Effector CD4-positive, alpha-beta T cell (primary cell): ENCODE measurements around the gene ACTL8.

Experiments
- DNase-seq: peaks from one replicate; pipeline ENCODE4 v3.0.0-alpha.2; 2020

The ACTL8 gene

DNA sequence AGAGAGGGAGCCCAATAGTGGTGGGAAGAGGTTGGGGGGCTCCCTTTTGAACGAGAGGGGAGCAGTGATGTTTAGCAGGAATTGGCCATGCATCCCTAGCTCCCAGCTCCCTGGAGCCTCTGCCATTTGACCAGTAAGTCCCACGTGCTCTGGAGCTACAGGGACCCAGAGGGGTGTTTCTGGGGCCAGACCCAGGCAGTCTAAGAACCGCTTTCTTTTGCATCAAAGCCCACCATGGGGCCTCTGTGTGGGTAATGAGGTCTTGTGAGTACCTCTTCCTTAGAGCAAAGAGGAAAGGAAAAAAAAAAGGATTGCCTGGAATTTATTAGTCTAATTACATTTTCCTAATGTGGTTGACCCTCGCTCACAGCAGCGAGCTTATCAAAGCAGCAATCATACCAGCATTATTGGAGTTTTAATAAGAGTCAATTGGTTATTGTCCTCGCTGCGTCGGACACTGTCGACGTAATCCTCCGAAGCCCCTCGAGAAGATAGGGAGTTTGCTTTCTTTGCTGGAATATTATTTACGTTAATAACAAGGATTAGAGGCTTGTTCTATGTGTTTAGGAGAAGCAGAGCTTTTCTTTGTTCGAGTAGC lies 17.6 kb downstream of the ACTL8 start:
- DNase-seq, result no peak

DNA sequence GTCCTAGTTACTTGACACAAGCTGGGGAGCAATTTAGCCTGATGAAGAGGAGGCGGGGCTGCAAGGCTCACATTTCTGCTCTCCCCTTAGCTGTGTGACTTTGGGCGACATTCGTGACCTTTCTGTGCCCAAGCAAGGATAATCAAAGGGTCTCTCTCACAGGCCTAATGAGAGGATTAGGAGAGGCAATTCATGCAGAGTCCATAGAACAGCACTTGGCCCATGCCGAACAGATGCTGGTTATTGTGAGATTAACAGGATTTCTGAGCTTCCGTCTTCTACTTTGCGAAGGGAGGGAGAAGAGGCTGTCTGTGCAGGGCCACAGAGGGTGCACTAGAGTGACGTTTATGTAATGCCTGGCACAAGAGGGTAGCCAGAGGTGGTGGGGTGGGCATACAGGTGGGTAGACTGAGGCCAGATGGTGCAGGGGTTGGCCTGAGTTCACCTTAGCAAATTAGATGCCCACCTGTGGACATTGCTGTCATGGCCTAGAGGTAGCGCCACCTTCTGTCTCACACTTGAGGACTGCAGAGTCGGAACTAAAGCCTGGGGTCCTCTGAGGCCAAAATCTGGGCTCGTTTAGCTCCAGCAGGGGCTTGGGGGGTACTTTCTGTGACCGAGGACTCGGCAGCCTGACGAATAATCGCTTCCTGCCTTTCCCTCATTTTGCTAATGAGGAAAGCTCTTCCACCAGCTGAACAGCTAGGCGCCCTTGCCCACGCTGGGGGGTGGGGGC lies 18.6 kb downstream of the ACTL8 start:
- DNase-seq, result no peak

DNA sequence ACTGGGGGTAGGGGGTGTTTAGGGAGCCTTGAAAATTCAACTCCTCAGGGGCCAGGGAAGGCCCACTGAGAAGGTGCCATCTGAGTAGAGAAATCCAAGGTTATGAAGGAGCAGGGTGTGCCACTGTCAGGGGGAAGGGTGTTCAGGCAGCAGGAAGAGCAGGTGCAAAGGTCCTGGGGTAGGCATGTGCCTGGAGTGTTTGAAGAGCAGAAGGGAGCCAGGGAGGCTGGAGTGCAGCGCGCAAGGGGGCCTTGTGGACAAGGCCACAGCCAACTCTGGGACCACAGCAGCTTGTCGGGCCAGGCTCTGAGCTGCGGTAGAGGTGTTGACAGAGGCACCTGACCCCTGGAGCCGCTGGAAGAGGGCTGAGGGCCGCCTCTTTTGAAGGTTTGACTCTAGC lies 19.3 kb downstream of the ACTL8 start:
- no peak for DNase-seq

DNA sequence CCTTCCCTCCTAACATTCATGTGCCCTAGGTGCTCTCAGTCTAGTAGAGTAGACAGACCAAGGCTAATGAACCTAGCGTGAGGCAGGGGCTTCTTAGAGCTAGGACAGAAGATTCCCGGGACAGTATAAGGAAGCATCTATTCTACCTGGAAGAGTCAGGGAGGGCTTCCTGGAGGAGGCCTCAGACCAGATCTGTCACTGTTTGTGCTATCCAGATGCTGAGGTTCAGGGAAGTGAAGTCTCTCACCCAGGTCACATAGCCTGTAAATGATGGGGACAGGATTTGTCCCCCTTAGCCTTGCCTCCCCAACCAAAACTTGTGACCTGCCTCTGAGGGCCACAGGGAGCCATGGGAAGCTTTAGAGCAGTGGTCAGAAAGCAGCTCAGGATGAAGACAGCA lies 20.7 kb downstream of the ACTL8 start:
- DNase-seq, result no peak

DNA sequence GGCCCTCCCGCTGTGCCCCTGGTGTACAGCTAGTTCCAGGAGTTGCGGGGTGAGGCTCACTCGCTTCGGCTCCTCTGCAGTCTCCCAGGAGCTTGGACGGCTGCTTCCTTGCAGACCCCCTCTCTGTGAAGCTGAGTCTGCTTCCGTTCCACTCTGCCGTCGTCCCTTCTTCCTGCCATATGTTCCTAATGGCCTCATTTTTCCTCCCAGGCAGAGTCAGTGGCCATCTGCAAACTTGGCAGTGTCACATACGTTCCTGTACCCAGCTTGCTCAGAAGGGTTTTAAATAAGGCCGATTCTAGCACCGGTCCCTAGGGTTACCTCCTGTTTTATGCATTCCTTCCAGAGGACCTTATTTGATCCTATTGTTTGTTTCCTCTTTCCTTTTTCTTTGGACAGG lies 21.3 kb downstream of the ACTL8 start:
- no peak for DNase-seq

DNA sequence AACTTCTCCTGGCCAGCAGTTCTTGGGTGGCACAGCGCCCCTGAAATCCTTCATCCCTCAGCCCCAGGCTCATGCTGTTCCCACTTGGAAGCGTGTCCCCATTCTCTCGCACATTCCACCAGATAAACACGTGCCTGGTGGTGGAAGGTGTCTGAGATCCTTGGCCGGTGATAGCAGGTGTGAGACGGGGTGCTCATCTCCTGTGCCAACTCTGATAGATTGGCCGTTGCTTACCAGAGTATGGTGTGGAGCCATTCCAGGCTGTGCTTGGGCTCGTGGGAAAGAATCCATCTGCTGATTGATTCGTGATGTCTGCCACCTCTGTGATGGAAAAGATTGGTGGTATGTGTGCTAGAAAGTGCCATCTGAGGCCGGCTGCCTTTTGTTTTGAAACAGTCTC lies 22.2 kb downstream of the ACTL8 start:
- DNase-seq, result no peak

DNA sequence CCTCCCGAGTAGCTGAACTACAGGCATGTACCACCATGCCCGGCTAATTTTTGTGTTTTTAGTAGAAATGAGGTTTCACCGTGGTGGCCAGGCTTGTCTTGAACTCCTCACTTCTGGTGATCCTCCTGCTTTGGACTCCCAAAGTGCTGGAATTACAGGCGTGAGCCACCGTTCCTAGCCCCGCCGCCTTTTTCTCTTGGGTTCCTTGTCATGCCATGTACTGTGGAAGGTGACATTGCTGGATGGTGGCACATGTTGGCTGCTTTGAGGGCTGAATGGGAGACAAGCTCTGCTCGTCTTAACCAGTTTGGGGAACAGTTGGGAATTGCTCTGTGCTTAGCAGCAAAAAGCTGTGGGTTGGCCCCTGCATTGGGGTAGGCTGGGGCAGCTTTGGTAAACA lies 22.7 kb downstream of the ACTL8 start:
- no peak for DNase-seq

DNA sequence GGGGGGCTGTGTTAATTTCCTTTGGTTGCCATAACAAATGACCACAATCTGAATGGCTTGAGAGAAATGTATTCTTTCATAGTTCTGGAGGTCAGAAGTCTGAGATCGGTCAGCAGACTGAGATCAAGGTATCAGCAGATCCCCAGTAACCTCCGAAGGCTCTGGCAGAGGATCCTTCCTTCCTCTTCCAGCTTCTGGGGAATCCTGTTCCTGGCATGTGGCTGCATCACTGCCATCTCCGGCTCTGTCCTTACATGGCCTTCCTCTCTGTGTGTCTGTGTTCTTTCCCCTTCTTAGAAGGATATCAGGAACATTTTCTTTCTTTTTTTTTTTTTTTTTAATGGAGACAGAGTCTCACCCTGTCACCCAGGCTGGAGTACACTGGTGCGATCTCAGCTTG lies 25.8 kb downstream of the ACTL8 start:
- DNase-seq, result no peak

DNA sequence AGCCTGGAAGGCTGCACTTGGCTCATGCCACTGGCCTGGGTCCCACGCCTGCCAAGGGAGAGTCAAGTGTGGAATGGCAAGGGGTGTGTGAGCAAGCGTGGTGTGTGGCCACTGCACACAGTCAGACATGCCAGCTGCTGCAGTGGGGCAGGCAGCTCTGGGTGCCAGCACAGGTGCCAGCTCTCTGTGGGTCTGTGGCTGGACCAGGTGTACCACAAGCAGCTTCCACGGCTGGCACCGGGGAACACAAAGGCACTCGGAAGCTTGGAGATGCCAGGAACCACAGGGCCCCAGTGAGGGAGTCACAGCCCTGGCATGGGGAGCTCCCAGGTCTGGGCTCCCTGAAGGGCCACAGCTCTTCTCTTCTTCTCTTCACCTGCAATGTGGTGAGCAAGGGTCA lies 34.8 kb downstream of the ACTL8 start:
- no peak for DNase-seq

DNA sequence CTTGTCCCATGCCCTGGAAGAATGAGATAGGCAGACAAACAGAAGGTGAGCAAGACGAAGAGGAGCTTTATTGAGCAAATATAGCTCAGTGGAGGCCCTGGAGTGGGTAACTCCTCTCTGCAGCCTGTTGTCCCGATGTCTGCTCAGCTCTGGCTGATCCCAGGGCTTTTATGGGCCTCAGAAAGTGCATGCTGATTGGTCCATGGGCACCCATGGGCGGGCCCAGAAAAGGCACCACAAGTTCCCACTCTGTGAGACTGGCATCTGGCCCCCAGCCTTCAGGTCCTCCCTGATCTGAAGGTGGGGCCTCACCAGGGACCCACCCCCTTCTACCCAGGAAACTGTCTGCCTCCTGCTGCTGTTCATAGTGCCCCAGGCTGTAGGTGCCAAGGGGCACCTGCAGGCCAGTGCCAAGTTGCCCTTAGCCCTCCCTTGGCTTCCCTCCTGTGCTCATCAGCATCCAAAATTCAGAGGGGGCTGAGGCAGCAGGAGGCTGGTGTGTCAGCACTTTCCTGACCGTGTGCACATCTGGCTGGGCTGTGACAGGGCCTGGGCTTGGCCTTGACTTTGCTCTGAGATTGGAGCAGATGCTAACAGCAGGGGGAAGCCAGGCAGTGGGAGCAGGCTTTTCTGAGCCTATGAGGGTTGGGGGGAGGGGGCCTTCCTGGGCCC lies 35.4 kb downstream of the ACTL8 start:
- no peak for DNase-seq

DNA sequence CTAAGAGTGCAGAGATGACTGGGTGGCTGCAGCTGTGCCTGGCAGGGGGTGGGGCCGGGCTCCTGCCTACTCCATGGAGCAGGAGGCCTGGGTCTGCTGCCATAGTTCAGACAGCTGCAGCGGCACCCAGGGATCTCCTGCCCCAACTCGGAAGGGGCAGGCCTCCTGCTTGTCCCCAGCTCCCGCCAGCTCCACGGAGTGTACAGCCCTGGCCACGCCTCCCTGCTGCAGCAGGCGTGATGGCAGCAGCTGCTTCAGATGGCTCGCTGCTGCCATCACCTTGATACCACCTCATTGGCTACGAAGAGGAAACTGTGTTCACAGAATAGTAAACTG lies 35.9 kb downstream of the ACTL8 start:
- DNase-seq, result no peak

DNA sequence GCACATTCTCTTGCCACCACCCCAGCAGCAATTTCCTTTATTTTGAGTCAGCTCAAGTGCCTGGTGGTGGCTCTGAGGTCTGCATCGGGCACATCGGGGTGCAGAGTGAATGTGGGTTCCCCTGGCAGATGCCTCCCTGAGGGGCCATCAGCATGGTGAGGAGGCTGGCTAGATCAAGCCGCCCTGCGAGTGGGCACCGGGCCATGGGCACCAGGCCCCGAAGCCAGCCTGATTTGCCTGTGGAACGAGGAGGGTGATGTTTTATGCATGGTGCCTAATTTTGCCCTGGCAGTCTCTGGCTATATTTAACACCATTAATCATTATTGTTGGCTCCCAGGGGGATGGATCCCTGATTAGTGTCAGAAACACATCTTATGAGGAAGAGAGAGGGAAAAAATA lies 36.3 kb downstream of the ACTL8 start:
- DNase-seq, result no peak

DNA sequence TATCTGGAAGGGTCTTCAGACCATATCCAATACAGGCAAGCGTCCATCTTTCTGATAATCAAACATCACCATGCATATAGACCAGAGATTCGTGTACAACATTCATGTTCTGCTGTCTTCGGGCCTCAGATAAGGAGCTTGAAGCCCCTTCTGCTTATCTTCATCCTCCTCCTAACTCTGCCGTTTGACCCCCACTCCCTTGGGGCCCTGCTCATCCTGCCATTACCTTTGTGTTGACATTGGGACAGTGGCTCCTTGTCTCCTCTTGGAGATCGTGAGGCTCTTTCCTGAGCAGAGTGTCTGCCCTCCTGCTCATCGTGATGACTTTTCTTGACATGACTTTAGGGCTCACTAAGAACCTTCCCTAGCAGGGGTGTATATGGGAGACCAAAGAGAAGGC lies 37.3 kb downstream of the ACTL8 start:
- no peak for DNase-seq

DNA sequence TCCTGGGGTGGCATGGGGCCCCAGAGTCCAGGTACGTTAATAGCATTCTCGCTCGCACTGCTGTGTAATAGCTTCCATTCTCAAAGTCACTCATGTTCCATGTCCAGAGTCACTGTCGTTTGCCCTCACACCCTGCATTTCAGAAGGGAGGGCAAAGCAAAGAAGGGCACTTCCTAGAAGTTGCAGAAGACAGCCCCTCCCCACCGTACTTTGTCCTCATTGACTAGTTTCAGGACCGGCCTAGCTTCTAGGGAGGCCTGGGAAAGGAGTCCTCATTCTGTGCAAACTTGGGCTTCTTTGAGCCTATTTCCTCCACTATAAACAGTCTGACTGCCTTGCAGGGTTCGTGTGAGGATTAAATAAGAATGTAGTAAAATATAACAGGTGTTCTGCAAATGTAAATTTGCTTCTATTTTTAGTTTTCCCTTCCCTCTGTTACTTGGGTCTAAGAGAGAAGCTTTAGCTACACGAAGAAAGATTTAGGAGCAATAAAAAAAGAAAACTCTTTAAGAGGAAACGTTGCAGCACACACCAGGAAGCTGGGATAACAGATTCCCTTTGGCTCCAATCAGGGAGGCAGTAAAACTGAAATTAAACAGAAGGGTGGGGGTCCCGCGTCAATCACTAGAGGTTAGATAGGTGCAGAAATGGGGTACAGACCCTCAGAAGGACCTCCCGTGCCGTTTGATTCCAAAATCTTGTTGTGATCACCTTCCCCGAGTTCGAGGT lies 40.1 kb downstream of the ACTL8 start:
- no peak for DNase-seq

DNA sequence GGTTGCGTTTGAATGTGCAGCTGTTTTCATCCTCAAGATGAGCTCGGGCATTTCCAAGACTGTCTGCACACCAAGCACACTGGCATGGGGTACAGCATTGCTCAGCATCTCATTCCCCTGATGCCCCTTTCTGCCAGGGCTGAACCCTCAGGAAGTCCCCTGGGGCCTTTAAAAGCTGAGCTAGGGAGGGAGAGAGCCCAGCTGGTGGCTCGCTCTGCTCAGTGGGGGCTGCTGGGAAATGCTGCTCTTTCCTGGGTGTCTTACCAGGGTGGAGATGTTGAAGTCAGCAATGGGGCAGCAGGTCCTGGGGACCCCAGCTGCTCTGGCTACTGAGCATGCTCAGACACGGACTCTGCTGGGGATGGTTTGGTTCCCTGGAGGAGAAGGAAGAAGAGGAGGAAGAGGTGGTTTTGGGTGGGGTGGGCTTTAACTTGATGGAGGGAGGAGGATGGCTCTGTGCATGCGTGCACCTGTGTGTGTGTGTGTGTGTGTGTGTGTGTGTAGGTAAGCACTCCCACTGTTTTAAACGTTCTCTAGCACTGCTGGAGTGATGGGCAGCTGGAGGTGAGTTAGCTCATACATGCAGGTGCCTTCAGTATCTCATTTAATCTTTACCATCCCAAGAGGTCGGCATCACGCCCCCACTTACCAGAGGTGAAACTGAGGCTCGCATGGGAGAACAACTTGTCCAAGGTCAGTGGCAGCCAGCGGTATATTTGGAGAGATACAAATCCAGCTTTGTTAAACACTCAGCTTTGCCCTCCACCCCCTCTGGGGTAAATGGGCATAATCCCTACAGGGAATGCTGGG lies 40.9 kb downstream of the ACTL8 start:
- DNase-seq, result no peak

DNA sequence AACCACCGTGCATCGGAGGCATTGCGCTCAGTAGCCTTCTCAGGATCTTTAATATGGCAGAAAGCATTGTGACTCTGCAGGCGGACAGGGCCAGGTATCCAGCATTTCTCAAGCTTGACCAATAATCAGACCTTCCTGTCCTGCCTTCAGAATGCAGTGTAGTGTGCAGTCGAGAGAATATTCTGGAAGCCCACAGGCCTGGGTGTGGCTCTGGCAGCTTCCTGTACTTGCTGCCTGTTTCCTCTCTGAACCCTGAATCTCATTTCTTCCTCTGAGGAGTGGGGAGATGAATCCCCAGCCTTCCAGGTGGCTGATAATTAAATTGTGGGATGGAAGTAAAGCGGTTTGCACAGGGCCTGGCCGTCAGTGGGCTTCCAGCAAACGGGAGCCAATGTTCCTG lies 42.3 kb downstream of the ACTL8 start:
- no peak for DNase-seq

DNA sequence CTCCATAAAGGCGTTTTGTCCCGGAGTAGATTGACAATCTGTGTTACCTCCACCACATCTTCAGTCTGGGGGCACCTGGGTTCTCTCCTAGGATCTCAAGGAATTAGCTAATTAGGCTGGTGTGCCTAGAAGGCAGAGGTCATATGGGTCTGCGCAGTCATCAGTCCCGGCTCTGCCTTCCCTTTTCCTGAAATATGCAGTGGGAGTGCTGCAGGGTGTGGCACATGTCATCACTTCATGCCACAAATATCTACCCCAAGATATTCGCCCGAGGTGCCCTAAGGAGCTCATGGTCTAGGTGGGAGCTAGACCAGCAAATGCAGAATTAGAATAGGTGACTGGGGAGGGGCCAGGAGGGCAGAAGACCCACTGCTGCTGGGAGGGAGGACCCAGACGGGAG lies 42.9 kb downstream of the ACTL8 start:
- no peak for DNase-seq

DNA sequence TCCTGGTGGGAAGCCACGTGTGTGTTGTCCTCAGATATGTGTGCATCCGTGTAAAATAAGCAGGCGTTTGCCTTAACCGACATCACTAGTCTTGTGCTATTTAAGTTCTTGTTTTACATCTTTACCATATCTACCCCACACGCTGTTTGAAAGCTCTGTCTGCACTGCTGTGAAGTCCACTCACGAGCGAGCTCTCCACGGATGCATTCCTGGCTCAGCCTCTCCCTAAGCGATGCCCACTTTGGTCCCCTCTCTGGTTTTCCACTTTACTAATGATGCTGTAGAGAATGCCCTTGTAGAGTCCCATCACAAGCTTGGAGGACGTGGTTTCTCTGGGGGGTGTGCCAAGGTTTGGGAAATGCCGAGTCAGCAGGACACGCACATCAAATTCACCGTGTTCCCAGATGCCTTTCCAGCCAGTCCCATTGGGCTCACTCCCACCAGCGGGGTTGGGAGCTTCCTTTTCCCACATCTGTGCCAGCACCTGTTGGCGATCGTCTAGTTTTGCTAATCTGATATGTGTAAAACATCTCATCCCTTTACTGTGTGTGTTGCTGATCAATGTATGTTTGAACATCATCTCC lies 43.8 kb downstream of the ACTL8 start:
- DNase-seq, result no peak

DNA sequence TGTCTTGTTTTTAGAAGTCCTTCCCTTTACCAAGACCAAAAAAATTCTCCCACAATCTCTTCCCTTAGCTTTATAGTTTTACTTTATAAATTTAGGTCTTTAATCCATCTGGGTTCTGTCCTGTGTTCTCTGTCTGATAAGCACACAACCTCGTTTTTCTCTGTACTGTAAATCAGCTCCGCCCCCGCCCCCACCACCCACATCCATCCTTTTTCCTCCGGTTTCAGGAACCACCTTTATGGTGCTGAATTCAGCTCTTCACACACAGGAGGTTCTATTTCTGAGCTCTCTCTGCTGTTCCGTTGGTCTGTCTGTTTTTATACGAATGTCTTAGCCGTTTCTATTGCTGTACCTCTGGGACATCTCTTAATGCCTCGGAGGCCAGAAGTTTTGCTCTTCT lies 44.5 kb downstream of the ACTL8 start:
- DNase-seq, result no peak

DNA sequence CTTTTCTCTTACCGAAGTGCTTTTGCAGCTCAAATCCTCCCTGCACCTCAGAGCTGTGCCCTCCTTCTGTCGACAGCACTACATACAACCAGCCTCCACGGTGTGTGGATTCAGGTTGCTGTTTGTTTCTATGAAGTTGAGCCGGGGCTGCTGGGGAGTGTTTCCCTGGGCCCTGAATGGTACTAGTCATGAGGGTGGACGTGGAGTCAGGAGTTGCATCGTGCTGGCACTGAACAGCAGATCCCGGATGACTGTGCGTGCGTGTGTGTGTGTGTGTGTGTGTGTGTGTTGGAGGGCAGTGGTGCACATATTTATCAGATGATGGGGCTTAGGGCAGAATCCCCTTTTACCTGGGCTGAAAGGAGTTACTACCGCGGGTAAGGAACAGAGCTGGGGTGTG lies 47.0 kb downstream of the ACTL8 start:
- no peak for DNase-seq

DNA sequence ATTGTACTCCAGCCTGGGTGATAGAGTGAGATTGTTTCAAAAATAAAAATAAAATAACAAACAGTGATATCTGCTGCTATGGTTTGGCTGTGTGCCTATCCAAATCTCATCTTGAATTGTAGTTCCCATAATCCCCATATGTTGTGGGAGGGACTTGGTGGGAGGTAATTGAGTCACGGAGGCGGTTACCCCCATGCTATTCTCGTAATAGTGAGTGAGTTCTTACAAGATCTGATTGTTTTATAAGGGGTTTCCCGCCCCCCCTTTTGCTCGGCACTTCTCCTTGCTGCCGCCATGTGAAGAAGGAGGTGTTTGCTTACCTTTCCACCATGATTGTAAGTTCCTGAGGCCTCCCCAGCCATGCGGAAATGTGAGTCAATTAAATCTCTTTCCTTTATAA lies 47.8 kb downstream of the ACTL8 start:
- no peak for DNase-seq

DNA sequence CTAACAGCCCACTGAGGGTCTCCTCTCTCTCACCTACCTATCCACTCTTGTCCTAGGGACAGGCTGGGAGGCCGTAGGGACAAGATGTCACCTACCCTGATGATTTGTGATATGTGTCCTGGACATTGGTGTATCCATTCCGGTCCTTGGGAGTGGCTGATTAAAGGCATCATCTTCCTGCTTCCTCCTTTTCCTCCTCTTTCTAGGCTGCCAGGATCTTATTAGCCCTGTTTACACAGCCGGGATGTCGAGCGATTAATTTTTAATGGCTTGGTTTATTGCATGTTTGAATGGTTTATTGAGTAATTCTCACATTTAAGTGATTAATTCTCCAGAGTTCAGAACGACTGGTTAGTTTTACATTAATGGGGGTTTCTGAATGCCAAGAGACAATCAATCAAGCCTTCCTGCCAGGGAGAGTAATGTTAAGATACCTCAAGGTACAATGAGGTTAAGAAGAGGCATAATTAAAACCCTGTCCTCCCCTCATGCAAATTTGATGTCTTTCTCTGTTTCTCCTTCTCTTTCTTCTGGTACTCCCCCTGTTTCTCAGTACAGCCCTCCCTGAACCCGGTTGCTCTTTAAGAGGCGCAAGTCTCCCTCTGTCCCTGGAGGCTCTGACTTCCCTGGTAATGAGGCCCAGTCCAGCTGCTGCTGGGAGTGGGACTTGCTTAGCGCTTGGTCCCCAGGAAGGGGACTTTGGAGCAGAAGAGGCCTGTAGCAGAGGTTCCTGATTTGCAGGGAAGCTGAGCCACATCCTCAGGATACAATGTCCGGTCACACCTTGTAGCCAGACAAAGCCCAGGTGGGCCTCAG lies 50.9 kb downstream of the ACTL8 start:
- no peak for DNase-seq
